GM21390 (cell line): Measurements from ENCODE around the gene HMX1.

Source experiments
- ATAC-seq: cut with Tn5 transposase; IDR thresholded peaks from one replicate; pipeline ENCODE4 v1.9.1; 2021; ENCODE audit not compliant: unreplicated experiment

Gene HMX1

DNA sequence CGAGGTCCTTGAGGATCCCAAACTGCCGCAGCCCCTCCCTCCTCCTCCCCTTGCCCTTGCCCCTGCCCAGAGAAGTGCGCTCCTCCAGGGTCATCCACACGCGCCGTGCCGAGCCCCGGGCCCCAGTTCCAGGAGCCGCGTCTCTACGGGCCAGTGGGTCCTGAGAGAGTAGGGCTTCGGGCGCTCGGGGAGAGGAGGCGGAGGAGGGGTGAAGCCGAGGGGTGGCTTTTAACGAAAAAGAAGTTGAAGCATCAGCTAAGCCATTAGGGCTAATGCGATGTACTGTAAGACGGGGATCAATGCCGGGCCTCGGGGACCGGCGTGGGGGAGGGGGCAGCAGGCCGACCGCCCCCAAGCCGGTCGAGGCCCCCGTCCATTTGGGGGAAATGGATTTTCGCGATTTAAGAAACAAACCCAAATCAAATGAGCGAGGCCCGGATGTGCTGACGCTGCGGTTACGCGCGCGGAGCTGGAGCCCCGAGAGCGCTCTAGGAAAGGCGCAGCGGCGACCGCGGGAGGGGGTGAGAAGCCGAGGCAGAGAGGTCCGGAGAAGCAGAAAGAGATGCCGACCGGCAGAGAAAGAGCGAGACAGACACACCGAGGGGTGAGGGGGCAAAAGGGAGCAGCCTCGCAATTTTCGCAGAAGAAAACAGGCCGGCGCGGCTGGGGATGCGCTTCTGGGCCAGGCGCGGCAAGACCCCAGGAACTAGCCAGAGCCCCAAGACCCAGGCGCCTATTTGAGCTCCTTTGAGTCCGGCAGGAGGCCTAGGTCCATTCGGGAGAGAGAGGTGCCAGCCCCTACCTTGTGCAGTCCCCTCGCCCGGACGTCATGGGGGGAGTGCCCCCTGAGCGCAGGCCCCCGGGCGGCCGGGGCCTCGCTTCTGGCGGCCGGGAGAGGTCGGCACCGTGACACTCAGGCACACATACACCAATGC is 13.6 kb downstream of the HMX1 start:
- no peak for ATAC-seq

DNA sequence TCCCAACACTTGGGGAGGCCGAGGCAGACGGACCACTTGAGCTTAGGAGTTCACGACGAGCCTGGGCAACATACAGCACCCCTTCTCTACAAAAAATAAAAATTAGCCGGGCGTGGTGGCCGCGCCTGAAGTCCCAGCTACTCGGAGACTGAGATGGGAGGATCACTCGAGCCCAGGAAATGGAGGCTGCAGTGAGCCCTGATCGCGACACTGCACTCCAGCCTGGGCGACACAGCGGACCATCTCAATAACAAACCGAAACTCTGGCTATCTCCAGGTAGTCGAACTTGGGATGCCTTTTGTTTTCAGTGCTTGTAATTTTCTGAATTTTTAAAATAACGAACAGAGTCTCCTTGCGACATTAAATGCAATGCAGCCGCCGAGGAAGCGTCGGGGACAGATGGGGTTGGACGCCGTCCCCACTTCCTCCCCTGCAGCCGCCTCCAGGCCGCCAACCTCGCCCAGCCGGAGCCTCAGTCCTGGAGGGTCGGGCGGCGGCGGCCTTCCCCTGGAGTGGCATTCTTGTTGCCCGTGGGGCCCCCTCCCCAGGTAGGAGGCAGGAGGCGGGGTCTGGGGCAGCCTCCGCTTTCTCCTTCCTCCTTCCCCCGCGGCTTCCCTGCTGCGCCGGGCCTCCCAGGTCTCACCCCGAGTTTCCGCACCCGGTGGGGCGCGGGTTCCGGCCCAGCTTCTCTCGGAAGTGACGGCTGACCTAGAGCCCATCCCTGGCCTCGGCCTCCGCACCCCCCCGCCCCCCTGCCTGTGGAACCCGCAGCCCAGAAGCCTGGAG is 14.6 kb downstream of the HMX1 start:
- ATAC-seq, result no peak

DNA sequence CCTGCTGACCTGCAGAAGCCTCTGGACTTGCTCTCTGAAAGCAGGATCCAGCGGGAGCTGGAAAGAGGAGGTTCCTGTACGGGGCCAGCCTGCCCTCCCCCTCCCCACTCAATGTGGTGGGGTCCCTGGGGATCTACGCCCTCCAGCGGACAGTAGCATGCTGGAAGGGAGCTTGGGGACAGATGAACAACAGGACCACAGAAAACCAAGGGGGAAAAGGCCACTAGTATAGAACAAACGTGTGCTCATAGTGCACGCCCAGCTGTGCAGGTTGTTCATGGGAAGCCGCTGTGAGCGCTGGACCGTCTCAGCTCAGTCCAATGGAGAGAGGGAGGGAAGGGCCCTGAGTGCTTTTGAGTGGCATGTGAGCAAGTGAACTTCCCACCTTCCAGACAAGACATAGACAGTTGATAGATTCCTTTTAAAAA is 15.8 kb downstream of the HMX1 start:
- no peak for ATAC-seq

- ATAC-seq, result no peak
Measured at GRCh38 chr4:8854931-8855330, 16.7 kb downstream of the HMX1 start.

DNA sequence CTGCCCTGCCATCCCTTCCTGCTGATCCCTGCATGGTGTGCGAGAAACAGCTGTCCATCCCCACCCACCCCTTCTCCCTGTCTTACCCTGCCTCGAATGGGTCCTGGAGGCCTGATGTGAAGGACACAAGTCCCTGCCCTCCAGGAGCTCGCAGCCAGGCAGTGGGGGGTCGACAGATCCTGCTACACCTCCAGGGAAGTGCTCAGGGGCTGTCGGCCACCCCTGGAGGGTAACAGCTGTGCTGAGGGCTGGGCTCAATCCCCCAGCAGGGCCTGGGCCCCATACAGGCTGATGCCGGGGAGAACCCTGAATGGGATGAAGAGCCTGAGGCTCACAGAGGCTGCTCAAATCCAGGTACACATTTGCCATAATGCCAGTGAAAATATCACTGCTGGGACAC is 17.6 kb downstream of the HMX1 start:
- no peak for ATAC-seq

DNA sequence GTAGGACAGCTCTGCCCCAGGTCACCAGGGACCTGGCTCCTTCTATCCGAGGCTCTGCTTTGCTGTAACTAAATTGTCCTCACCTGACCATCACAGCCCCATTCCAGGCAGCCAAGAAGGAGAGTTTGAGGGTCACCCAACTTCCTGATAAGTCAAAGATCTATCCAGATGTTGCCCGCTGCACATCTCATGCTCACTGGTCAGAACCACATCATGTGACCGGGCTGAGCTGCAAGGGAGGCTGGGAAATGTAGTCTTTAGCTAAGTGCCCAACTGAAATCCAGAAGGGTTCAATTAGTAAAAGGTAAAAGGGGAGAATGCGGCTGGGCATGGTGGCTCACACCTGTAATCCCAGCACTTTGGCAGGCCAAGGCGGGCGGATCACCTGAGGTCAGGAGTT is 18.4 kb downstream of the HMX1 start:
- ATAC-seq, result no peak

DNA sequence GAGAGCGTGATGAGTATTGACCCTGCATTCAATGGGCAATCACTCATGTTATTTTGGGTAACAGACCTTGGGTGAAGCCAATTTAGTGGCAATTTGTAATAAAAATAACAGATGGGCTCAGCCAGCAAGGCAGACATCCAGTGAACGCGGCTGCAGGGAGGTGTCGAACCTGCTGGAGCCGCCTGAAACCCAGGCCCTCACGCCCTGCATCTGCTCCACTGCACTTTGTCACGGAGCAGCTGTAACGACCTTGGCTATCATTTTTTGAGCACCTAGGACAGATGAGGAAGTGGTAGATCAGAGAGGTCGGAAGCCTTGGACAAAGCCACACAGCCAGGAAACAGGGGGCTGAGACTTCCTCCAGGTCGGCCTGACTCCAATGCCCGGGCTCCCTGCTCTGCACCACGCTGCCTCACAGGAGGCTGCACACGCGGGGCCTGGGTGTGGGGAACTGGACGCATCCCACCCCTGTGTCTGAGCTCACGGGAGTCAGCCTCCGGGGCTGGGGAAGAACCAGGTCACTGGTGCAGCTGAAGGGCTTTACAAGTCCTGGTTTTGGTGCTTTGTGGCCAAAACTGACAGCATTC is 19.4 kb downstream of the HMX1 start:
- no peak for ATAC-seq

DNA sequence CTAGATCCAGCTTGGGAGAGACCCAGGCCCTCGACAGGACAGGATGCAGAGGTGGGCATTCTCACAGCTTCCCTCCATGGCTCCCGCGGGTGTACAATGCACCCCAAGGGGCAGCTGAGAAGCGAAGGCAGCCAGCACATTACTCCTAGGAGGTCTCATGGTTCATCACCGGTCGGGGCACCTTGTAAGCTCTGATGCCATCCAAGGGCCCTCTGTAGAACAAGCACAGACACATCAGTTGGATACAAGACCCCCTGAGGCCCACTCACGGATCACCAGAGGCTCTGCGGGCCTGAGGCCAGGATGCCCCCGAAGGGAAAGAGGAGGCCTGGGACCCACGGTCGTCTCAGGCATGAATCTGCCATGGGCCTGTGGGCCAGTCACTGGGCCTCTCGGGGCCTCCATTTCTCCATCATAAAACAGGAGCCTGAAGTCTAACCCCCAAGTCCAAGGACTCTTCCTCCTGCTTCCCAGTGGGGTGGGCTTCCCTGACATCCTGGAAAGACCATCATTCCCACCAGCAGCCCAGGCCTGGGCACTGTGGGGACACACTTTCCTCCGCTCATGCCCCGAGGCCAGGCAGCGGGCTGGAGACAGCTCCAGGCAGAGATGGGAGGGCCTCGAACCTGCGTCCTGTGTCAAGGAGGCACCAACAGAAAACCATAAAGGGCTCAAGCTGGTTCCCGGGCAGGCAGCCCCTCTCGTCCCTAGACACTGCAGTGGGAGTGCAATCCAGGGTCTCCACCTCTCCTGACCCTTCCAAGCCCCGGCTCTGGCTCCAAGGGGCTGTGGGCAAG is 20.1 kb downstream of the HMX1 start:
- no peak for ATAC-seq

DNA sequence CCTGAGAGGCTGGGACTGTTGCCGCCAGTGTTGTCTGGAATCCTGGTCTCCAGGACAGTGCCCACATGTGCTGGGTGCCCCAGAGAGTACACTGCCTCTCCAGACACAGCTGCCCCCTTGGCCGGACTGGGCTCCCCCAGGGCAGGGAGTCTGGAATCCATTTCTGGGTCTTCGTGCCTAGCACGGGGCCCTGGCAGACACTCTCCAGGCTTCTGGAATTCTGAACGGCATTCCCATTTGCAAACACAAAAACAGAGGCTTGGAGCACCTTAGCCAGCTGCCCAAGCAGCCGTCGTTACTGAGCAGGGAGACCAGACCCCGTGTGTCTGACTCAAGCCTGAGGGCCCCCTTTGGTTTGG is 20.8 kb downstream of the HMX1 start:
- no peak for ATAC-seq

DNA sequence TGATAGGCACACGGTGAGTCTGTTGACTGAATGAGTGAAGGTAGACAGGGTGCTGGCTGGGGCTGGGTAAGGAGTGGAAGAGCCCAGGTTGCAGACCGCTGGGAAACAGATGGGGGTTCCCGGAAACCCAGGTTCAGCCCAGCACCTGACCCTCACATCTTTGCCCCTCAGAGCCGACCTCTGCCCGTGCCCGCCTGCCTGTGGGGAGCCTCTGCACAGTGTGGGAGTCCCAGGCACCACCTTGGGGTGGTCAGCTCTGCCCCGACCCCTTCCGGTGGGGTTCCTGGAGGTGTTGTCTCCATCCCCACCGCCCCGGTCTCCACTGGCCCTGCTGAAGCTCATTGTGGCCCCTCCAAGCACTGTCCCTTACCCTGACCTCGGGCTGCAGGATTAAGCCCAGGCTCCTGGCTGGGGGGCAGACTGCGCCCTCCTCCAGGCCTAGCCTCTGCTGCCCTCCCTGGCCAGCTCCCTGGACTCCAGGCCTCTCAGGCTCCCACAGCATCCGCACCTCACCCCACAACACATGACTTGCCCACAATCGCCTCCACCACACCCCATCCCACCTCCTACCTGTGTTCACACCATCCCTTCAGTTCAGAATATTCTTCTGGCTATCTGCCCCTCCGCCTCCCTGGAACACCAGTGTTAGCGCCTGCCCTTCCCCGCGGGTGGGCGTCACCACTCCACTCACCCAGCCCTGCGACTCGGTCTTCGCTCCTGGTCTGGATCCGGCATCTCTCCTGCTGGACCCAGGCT is 21.4 kb downstream of the HMX1 start:
- no peak for ATAC-seq

DNA sequence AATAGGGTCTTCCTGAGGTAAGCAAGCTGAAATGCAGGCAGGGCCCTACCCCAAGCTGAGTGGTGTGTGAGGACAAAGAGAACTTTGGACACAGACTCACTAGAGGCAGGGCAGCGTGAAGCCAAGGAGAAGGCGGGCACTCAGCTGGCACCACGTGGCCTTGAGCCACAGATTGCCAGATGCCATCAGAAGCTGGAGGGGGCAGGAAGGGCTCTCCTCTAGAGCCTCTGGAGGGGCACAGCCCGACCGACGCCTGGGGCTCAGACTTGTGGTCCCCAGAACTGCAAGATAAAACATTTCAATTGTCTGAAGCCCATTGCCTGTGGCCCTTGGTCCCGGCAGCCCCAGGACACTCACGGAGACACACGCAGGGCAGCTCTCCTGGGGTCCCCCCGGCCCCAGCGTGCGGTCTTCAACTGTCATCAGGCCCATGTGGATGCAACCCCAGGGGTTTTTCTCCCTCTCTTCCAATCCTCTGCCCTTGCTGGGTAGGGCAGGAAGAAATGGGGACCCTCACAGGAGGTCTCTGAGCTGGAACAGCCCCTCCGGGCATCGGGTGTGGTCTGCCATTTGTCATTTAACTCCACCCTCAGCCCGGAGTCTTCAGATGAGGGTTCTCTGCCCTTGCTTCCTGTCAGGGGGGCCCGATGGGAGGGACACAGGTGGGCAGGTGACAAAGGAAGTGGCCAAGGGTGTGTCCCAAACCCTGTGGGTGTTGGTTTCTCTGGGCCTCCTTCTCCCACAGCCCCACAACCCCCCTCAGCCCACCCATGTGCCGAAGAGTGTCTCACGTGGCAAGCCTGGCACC is 22.2 kb downstream of the HMX1 start:
- no peak for ATAC-seq

DNA sequence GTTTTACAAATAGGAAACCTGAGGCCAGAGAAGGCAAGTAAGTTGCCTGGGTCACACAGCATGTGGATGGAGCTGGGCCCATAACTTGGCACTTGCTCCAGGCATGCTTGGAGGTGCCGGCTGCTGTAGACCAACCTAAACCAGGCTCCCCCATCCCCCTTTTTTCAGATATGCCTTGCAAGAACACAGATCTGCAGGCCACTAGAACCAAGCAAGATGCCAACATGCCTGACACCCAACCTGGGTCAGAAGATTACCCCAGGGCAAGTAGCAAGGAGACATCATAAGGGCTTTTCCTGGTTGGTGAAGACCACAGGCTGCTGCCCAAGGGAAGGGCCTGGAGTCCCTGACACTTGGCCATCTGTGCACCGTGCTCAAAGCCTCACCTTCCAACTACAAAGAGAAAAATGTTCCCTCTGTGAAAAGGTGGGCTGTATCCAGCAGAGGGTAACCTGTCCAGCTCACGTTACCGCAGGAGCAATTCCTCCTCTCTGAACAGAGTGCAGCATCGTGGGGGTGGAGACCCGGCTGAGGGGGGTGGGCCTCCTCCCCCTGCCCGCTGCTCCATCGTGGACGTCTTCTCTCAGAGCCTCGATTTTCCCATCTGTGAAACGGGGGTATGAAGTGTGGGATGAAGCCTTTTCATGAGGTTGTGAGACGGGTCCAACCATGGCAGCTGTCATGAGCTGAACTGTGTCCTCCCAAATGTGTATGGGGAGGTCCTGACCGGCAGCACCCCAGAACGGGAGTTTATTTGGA is 23.0 kb downstream of the HMX1 start:
- ATAC-seq, result no peak

DNA sequence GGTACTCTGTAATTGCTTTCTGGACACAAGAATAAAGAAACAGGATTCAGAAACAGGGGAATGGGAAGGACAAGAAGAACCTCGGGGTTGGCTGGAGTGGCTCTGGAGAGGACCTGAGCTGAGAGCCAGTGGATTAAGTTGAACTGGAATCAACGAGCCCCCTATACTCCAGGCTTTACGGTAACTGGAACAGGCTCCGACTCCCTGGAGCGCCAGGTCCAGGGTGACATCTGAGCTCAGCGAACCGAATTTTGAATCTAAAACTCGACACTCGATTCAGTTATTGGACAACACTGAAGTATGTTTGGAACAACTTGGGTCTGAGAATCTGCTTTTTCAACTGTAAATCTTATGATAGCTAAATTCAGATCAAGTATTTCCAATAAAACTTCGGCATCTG is 23.9 kb downstream of the HMX1 start:
- no peak for ATAC-seq

- no peak for ATAC-seq
Measured at GRCh38 chr4:8847331-8847730, 24.3 kb downstream of the HMX1 start.

GRCh38 chr4:8846826-8847225 is 24.8 kb downstream of the HMX1 start:
- ATAC-seq, result no peak

- ATAC-seq, result no peak
Measured at GRCh38 chr4:8846046-8846720, 25.5 kb downstream of the HMX1 start.

DNA sequence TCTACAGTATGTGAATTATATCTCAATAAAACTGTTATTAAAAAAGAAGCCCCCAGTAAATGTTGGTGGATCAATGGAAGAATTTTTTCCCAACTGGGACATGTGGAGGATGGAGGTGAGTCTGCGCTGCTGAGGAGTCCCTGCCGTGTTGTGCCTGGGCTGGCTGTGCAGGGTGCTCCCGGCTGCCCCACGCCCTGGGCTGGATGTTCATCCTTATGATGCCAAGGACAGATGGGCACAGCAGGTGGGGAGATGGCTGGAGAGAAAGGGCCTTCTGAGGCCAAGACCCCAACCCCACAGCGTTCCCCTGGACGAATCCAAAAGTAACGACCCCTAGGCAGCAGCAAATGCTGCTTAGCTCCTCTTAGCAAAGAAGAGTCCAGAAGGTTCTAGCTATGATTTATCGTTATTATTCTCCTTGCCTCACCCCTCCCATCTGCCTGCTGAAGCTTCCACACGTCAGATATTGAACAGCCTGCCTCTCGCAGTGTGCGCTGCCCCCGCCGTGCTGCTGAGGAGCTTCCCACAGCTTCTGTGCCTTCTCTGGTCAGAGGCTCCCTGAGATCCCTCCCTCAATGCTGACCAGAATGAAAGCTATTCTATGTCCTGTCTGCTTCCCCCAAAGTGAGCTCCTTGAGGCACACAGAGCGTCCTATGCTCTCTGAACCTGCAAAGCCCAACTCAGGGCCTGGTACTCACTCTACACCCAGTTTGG is 26.5 kb downstream of the HMX1 start:
- no peak for ATAC-seq

GRCh38 chr4:8843597-8843996 is 28.0 kb downstream of the HMX1 start:
- no peak for ATAC-seq
